C4-2B (cell line): ENCODE measurements around the gene ZNF441.
"Not testable (repeated sequence)": the region's sequence is repeated elsewhere in the genome, so short reads cannot be mapped to it uniquely, and the experiment has no call there.

Experiments used
- H3K27ac ChIP-seq: fragments of 450-650 bp; 2 replicates; pipeline ENCODE4 v1.5.1; 2017
- CTCF ChIP-seq: fragments of 450-650 bp; conservative IDR thresholded peaks from 2 replicates; pipeline ENCODE4 v1.5.1; 2017; ENCODE audit warnings: mild to moderate bottlenecking
- ZFX ChIP-seq: fragments of 450-650 bp; IDR thresholded peaks from 2 replicates; pipeline ENCODE4 v1.6.1; 2017

Gene ZNF441

DNA sequence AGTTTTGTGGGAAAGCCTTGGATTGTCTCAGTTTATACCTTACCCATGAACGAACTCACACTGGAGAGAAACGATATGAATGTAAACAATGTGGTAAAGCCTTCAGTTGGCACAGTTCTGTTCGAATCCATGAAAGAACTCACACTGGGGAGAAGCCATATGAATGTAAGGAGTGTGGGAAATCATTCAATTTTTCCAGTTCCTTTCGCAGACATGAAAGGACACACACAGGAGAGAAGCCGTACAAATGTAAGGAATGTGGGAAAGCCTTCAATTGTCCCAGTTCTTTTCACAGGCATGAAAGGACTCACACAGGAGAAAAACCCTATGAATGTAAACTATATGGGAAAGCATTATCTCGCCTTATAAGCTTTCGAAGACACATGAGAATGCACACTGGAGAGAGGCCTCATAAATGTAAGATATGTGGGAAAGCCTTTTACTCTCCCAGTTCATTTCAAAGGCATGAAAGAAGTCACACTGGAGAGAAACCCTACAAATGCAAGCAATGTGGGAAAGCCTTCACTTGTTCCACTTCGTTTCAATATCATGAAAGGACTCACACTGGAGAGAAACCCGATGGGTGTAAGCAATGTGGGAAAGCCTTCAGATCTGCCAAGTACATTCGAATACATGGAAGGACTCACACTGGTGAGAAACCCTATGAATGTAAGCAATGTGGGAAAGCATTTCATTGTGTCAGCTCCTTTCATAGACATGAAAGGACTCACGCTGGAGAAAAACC lies 39.7 kb downstream of the ZNF441 start:
- TF ChIP-seq ZFX (no peak), CTCF (no peak)
- H3K27ac ChIP-seq = no peak overlapping the region

GRCh38 chr19:11807099-11807380 lies 40.2 kb downstream of the ZNF441 start:
- H3K27ac ChIP-seq = no peak overlapping the region
- TF ChIP-seq ZFX = no peak
- TF ChIP-seq CTCF = no peak

DNA sequence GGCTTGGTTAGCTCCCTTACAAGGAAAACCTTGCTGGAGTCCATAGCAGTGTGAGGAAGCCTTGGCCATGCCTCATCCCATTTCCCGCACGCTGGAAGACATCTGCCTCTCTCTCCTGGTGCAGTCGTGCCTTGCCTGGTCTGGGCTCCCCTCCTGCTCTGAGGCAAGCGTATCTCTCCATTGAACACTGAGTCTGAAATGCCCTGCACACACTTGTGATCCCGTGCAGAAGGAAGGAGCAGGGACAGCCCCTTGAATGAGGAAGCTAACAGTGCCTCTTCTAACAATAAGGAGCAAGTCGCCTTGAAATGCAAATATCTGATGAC lies 46.9 kb downstream of the ZNF441 start:
- peak overlapping the region; percentile 91 for H3K27ac ChIP-seq
- TF ChIP-seq ZFX (no peak), CTCF (no peak)

GRCh38 chr19:11814029-11814699 lies 47.4 kb downstream of the ZNF441 start, which contains the start of gene ZNF440:
TSS of gene ZNF440 (plus strand) at chr19:11814273. CDS start at chr19:11814448, 175 bp downstream.
- TF ChIP-seq CTCF = no peak
- peak; percentile 46; the same call in 1 of the 2 replicates for TF ChIP-seq ZFX
- H3K27ac ChIP-seq = peak within 1 kb of the TSS; percentile 91

DNA sequence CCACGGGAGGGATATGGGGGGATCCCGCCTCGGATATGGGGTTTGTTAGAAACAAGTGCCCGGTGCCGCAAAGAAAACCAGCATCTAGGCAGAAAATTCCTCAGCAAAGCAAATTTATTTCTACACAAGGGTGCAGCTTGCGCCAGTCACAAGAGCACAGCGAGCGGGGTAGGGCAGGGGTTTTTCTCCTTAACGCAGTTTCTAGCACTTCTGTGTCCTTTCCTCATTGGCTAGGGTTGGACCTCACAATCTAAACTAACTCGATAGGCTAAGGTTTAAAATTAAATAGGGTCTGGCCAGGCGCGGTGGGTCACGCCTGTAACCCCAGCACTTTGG lies 47.9 kb downstream of the ZNF441 start:
- TF ChIP-seq CTCF = no peak
- TF ChIP-seq ZFX = no peak
- H3K27ac ChIP-seq = peak overlapping the region; percentile 91

GRCh38 chr19:11821474-11822109 lies 54.8 kb downstream of the ZNF441 start:
- TF ChIP-seq CTCF (no peak), ZFX (no peak)
- H3K27ac ChIP-seq = no peak overlapping the region

DNA sequence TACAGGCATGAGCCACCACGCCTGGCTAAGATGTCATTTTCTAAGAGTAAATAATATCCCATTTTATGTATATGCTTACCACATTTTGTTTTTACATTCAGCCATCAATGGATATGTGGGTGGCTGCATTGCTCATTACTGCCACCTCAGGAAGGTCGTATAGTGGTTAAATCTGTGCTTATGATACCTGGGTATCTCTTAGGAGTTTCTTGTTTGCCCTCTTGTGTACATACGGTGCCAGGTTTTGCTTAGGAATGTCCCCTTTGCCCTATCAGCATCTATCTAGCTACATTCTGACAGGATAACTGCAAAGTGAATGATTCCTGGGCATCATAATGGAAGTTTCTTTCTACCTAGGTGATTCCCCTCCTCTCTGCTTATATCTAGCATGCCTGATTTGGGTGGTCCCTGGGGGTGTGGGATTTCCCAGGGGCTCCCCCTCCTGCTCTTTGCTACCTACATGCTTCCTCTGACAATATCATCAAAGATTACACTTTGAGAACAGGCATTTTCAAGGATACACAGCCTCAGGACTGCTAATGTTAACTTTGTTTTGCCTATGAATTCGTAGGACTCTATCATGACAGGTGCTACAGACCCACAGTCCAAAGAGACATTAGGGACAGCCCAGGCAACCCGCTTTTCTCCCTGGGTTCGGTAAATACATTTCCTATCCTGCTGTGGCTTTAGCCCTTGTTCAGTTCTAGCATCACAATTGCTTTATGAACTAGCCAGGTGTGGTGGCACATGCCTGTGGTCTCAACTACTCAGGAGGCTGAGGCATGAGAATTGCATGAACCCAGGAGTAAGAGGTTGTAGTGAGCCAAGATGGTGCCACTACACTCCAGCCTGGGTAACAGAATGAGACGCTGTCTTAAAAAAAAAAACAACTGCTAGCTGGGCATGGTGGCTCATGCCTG lies 62.4 kb downstream of the ZNF441 start:
- H3K27ac ChIP-seq = not testable (repeated sequence)
